WTC11 (cell line): ENCODE data around the gene WNK1. TPM values are rescaled to one million over a fixed set of nuclear protein-coding genes. Genes with fewer than 3 reads are reported as not detected.

ENCODE experiments used
- ATAC-seq: fragments of 200-7000 bp; cut with Tn5 transposase; 2 replicates; pipeline ENCODE4 v1.10.0; 2021; ENCODE audit warnings: mild to moderate bottlenecking, moderate library complexity
- CTCF ChIA-PET: fragments of 300-600 bp; sonication (Branson Sonifier 250); formaldehyde crosslinking; loops from one replicate; lab custom pipeline; 2021; ENCODE audit warnings: antibody characterized with exemption; lab: Charles Lee
- POLR2A ChIA-PET: fragments of 350-600 bp; sonication (Branson Sonifier 250); formaldehyde crosslinking; loops from one replicate; lab custom pipeline; 2021; ENCODE audit warnings: antibody characterized with exemption; lab: Charles Lee
- DNase-seq: peaks from one replicate; pipeline ENCODE4 v3.0.0; 2021; ENCODE audit warnings: low spot score
- H3K27ac Mint-ChIP-seq: 2 replicates; pipeline ENCODE4 v1.8.0; 2021; ENCODE audit warnings: mixed read lengths
- H3K27me3 Mint-ChIP-seq: 2 replicates; pipeline ENCODE4 v1.8.0; 2021; ENCODE audit warnings: low read depth, mild to moderate bottlenecking, moderate library complexity, mixed read lengths
- H3K36me3 Mint-ChIP-seq: 2 replicates; pipeline ENCODE4 v1.8.0; 2021; ENCODE audit warnings: mixed read lengths
- H3K4me1 Mint-ChIP-seq: 2 replicates; pipeline ENCODE4 v1.8.0; 2022; ENCODE audit warnings: mixed read lengths
- H3K4me3 Mint-ChIP-seq: 2 replicates; pipeline ENCODE4 v1.8.0; 2021; ENCODE audit warnings: mild to moderate bottlenecking, moderate library complexity, mixed read lengths
- H3K9me3 Mint-ChIP-seq: 2 replicates; pipeline ENCODE4 v1.8.0; 2021; ENCODE audit warnings: mixed read lengths
- FOXK1 ChIP-seq: sonication (generic); formaldehyde crosslinking; IDR thresholded peaks from 2 replicates; pipeline ENCODE4 v1.8.0; 2022; ENCODE audit warnings: mild to moderate bottlenecking, moderate library complexity, missing genetic modification reagents
- MYBL2 ChIP-seq: sonication (generic); formaldehyde crosslinking; IDR thresholded peaks from 2 replicates; pipeline ENCODE4 v1.8.1; 2023; ENCODE audit warnings: mild to moderate bottlenecking, moderate library complexity, missing genetic modification reagents
- NR3C1 ChIP-seq: sonication (generic); formaldehyde crosslinking; conservative IDR thresholded peaks from 2 replicates; pipeline ENCODE4 v1.8.1; 2023; ENCODE audit warnings: low read depth, mild to moderate bottlenecking, missing genetic modification reagents
- SMAD4 ChIP-seq: sonication (generic); formaldehyde crosslinking; IDR thresholded peaks from 2 replicates; pipeline ENCODE4 v1.8.0; 2022; ENCODE audit warnings: mild to moderate bottlenecking, missing genetic modification reagents
- TP53 ChIP-seq: sonication (generic); formaldehyde crosslinking; IDR thresholded peaks from 2 replicates; pipeline ENCODE4 v1.8.1; 2023; ENCODE audit warnings: mild to moderate bottlenecking, missing genetic modification reagents
- ZNF121 ChIP-seq: sonication (generic); formaldehyde crosslinking; IDR thresholded peaks from 2 replicates; pipeline ENCODE4 v1.8.0; 2023; ENCODE audit warnings: missing genetic modification reagents
- ZNF317 ChIP-seq: sonication (generic); formaldehyde crosslinking; IDR thresholded peaks from 2 replicates; pipeline ENCODE4 v1.8.1; 2023; ENCODE audit warnings: low read depth, mild to moderate bottlenecking, moderate library complexity, missing genetic modification reagents, borderline replicate concordance
- ZNF423 ChIP-seq: fragments of 250-450 bp; sonication (Bioruptor Pico); IDR thresholded peaks from 2 replicates; pipeline ENCODE4 v2.1.2; 2022; ENCODE audit warnings: mild to moderate bottlenecking, moderate library complexity
- ZNF671 ChIP-seq: fragments of 250-450 bp; sonication (Bioruptor Pico); IDR thresholded peaks from 2 replicates; pipeline ENCODE4 v1.8.0; 2021; ENCODE audit warnings: mild to moderate bottlenecking
- total RNA-seq: library from RNA; stranded (reverse); gene quantifications from 3 replicates; pipeline ENCODE4 v1.2.3, GENCODE V29; 2021
- TF ChIP-seq, protein P1 (sequence below): sonication (generic); formaldehyde crosslinking; IDR thresholded peaks from 2 replicates; pipeline ENCODE4 v1.8.1; 2023; ENCODE audit warnings: mild to moderate bottlenecking, missing genetic modification reagents
- TF ChIP-seq, protein P2 (sequence below): fragments of 250-450 bp; sonication (Bioruptor Pico); IDR thresholded peaks from 2 replicates; pipeline ENCODE4 v2.1.2; 2022; ENCODE audit warnings: mild to moderate bottlenecking, moderate library complexity
- TF ChIP-seq, protein P3 (sequence below): sonication (generic); formaldehyde crosslinking; IDR thresholded peaks from 2 replicates; pipeline ENCODE4 v1.8.0; 2022; ENCODE audit warnings: mild to moderate bottlenecking, missing genetic modification reagents
- TF ChIP-seq, protein P4 (sequence below): sonication (generic); formaldehyde crosslinking; IDR thresholded peaks from 2 replicates; pipeline ENCODE4 v1.8.1; 2022; ENCODE audit warnings: mild to moderate bottlenecking, moderate library complexity, missing genetic modification reagents
- TF ChIP-seq, protein P5 (sequence below): sonication (generic); formaldehyde crosslinking; IDR thresholded peaks from 2 replicates; pipeline ENCODE4 v1.8.0; 2023; ENCODE audit warnings: mild to moderate bottlenecking, missing genetic modification reagents
- TF ChIP-seq, protein P6 (sequence below): sonication (generic); formaldehyde crosslinking; IDR thresholded peaks from 2 replicates; pipeline ENCODE4 v1.8.1; 2022; ENCODE audit warnings: missing genetic modification reagents, borderline replicate concordance
- TF ChIP-seq, protein P7 (sequence below): sonication (generic); formaldehyde crosslinking; IDR thresholded peaks from 2 replicates; pipeline ENCODE4 v1.8.0; 2022; ENCODE audit warnings: mild to moderate bottlenecking, missing genetic modification reagents
- TF ChIP-seq, protein P8 (sequence below): sonication (generic); formaldehyde crosslinking; IDR thresholded peaks from 2 replicates; pipeline ENCODE4 v1.8.1; 2023; ENCODE audit warnings: mild to moderate bottlenecking, missing genetic modification reagents, moderate library complexity
- TF ChIP-seq, protein P9 (sequence below): fragments of 250-450 bp; sonication (Bioruptor Pico); IDR thresholded peaks from 2 replicates; pipeline ENCODE4 v1.9.0; 2021; ENCODE audit warnings: mild to moderate bottlenecking

The WNK1 gene
- total RNA-seq, 1 experiment from 2014 or later, result 118 TPM

DNA sequence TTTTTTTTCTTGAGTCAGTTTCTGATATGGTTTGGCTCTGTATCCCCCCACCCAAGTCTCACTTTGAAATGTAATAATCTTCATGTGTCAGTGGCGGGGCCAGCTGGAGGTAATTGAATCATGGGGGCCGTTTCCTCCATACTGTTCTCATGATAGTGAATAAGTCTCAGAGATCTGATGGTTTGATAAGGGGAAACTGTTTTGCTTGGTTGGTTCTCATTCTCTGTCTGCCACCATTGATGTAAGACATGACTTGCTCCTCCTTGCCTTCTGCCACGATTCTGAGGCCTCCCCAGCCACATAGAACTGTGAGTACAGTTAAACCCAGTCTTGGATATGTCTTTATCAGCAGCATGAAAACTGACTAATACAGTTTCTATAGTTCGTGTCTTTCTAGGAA lies 42.9 kb downstream of the WNK1 start:
- H3K27ac Mint-ChIP-seq, result 0 out of 2 replicates have a peak overlapping the region, but pooled peaks have one; percentile 18
- no peaks in the 10 kb centered on the region for H3K9me3 Mint-ChIP-seq
- peaks cover 35% of the 10 kb centered on the region for H3K4me1 Mint-ChIP-seq
- TF ChIP-seq, protein P1, sequence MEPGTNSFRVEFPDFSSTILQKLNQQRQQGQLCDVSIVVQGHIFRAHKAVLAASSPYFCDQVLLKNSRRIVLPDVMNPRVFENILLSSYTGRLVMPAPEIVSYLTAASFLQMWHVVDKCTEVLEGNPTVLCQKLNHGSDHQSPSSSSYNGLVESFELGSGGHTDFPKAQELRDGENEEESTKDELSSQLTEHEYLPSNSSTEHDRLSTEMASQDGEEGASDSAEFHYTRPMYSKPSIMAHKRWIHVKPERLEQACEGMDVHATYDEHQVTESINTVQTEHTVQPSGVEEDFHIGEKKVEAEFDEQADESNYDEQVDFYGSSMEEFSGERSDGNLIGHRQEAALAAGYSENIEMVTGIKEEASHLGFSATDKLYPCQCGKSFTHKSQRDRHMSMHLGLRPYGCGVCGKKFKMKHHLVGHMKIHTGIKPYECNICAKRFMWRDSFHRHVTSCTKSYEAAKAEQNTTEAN (CRISPR knock-in tag), result no peak
- TF ChIP-seq, protein P2, sequence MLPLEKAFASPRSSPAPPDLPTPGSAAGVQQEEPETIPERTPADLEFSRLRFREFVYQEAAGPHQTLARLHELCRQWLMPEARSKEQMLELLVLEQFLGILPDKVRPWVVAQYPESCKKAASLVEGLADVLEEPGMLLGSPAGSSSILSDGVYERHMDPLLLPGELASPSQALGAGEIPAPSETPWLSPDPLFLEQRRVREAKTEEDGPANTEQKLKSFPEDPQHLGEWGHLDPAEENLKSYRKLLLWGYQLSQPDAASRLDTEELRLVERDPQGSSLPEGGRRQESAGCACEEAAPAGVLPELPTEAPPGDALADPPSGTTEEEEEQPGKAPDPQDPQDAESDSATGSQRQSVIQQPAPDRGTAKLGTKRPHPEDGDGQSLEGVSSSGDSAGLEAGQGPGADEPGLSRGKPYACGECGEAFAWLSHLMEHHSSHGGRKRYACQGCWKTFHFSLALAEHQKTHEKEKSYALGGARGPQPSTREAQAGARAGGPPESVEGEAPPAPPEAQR (CRISPR knock-in tag), result no peak
- TF ChIP-seq, protein P3, sequence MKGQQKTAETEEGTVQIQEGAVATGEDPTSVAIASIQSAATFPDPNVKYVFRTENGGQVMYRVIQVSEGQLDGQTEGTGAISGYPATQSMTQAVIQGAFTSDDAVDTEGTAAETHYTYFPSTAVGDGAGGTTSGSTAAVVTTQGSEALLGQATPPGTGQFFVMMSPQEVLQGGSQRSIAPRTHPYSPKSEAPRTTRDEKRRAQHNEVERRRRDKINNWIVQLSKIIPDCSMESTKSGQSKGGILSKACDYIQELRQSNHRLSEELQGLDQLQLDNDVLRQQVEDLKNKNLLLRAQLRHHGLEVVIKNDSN (CRISPR knock-in tag), result no peak
- TF ChIP-seq, protein P4, sequence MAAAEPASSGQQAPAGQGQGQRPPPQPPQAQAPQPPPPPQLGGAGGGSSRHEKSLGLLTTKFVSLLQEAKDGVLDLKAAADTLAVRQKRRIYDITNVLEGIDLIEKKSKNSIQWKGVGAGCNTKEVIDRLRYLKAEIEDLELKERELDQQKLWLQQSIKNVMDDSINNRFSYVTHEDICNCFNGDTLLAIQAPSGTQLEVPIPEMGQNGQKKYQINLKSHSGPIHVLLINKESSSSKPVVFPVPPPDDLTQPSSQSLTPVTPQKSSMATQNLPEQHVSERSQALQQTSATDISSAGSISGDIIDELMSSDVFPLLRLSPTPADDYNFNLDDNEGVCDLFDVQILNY (CRISPR knock-in tag), result no peak
- TF ChIP-seq ZNF317 (CRISPR knock-in tag), result no peak
- no peak for TF ChIP-seq ZNF121 (CRISPR knock-in tag)
- no peak for TF ChIP-seq ZNF423 (CRISPR knock-in tag)
- TF ChIP-seq, protein P5, sequence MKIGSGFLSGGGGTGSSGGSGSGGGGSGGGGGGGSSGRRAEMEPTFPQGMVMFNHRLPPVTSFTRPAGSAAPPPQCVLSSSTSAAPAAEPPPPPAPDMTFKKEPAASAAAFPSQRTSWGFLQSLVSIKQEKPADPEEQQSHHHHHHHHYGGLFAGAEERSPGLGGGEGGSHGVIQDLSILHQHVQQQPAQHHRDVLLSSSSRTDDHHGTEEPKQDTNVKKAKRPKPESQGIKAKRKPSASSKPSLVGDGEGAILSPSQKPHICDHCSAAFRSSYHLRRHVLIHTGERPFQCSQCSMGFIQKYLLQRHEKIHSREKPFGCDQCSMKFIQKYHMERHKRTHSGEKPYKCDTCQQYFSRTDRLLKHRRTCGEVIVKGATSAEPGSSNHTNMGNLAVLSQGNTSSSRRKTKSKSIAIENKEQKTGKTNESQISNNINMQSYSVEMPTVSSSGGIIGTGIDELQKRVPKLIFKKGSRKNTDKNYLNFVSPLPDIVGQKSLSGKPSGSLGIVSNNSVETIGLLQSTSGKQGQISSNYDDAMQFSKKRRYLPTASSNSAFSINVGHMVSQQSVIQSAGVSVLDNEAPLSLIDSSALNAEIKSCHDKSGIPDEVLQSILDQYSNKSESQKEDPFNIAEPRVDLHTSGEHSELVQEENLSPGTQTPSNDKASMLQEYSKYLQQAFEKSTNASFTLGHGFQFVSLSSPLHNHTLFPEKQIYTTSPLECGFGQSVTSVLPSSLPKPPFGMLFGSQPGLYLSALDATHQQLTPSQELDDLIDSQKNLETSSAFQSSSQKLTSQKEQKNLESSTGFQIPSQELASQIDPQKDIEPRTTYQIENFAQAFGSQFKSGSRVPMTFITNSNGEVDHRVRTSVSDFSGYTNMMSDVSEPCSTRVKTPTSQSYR (CRISPR knock-in tag), result no peak
- TF ChIP-seq, protein P6, sequence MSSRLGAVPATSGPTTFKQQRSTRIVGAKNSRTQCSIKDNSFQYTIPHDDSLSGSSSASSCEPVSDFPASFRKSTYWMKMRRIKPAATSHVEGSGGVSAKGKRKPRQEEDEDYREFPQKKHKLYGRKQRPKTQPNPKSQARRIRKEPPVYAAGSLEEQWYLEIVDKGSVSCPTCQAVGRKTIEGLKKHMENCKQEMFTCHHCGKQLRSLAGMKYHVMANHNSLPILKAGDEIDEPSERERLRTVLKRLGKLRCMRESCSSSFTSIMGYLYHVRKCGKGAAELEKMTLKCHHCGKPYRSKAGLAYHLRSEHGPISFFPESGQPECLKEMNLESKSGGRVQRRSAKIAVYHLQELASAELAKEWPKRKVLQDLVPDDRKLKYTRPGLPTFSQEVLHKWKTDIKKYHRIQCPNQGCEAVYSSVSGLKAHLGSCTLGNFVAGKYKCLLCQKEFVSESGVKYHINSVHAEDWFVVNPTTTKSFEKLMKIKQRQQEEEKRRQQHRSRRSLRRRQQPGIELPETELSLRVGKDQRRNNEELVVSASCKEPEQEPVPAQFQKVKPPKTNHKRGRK (CRISPR knock-in tag), result no peak
- no peak for TF ChIP-seq FOXK1 (CRISPR knock-in tag)
- no peak for TF ChIP-seq NR3C1 (CRISPR knock-in tag)
- no peak for TF ChIP-seq MYBL2 (CRISPR knock-in tag)
- no peak for TF ChIP-seq SMAD4 (CRISPR knock-in tag)
- TF ChIP-seq ZNF671 (CRISPR knock-in tag), result no peak
- TF ChIP-seq, protein P7, sequence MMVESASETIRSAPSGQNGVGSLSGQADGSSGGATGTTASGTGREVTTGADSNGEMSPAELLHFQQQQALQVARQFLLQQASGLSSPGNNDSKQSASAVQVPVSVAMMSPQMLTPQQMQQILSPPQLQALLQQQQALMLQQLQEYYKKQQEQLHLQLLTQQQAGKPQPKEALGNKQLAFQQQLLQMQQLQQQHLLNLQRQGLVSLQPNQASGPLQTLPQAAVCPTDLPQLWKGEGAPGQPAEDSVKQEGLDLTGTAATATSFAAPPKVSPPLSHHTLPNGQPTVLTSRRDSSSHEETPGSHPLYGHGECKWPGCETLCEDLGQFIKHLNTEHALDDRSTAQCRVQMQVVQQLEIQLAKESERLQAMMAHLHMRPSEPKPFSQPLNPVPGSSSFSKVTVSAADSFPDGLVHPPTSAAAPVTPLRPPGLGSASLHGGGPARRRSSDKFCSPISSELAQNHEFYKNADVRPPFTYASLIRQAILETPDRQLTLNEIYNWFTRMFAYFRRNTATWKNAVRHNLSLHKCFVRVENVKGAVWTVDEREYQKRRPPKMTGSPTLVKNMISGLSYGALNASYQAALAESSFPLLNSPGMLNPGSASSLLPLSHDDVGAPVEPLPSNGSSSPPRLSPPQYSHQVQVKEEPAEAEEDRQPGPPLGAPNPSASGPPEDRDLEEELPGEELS (CRISPR knock-in tag), result no peak
- TF ChIP-seq, protein P8, sequence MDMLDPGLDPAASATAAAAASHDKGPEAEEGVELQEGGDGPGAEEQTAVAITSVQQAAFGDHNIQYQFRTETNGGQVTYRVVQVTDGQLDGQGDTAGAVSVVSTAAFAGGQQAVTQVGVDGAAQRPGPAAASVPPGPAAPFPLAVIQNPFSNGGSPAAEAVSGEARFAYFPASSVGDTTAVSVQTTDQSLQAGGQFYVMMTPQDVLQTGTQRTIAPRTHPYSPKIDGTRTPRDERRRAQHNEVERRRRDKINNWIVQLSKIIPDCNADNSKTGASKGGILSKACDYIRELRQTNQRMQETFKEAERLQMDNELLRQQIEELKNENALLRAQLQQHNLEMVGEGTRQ (CRISPR knock-in tag), result no peak
- TF ChIP-seq, protein P9, sequence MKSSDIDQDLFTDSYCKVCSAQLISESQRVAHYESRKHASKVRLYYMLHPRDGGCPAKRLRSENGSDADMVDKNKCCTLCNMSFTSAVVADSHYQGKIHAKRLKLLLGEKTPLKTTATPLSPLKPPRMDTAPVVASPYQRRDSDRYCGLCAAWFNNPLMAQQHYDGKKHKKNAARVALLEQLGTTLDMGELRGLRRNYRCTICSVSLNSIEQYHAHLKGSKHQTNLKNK (CRISPR knock-in tag), result no peak
- TF ChIP-seq TP53 (CRISPR knock-in tag), result no peak
- ChIA-PET CTCF (interaction anchor here (1.2 kb wide), 1 partner anchor 219 kb away, joined by 3 read pairs; no protein-coding TSS in a partner anchor), POLR2A (interaction anchor here (0.7 kb wide), 1 partner anchor 13 kb away, joined by 6 read pairs; no protein-coding TSS in a partner anchor)
- H3K36me3 Mint-ChIP-seq, result no peaks in the 10 kb centered on the region
- DNase-seq (no peak), ATAC-seq (no peak)
- H3K4me3 Mint-ChIP-seq, result no peak overlapping the region
- no peaks in the 10 kb centered on the region for H3K27me3 Mint-ChIP-seq
